ENCODE results near the gene LRPPRC. TPM values are rescaled to one million over a fixed set of nuclear protein-coding genes. Genes with fewer than 3 reads are reported as not detected.

The LRPPRC gene
- total RNA-seq, 2 experiments from 2014 or later: 170 to 175 TPM

GRCh38 chr2:43879261-43879660 lies 116.5 kb downstream of the LRPPRC start:
- Mint-ChIP-seq H3K9me3 (no peaks in the 10 kb centered on the region), H3K27ac (no peak overlapping the region), H3K4me3 (no peak overlapping the region), H3K4me1 (ENCODE audit: low read depth) (peaks cover 3% of the 10 kb centered on the region), H3K36me3 (ENCODE audit: low read depth) (peaks cover 2% of the 10 kb centered on the region), H3K27me3 (ENCODE audit: low read depth) (peaks cover 12% of the 10 kb centered on the region)
- intact Hi-C loops (cut with micrococcal nuclease): loop anchor here (10.0 kb wide), 1 partner anchor 1076 kb away; no protein-coding TSS in a partner anchor
- CTCF ChIA-PET: no interaction called here
- DNase-seq: no peak

- Mint-ChIP-seq H3K27me3 (ENCODE audit: low read depth) (peaks cover 16% of the 10 kb centered on the region), H3K9me3 (no peaks in the 10 kb centered on the region), H3K4me1 (ENCODE audit: low read depth) (peaks cover 3% of the 10 kb centered on the region), H3K27ac (no peak overlapping the region), H3K36me3 (ENCODE audit: low read depth) (no peaks in the 10 kb centered on the region), H3K4me3 (no peak overlapping the region)
- DNase-seq: peak; percentile 86
- intact Hi-C loops (cut with micrococcal nuclease): loop anchor here (1.0 to 10.0 kb wide), 4 partner anchors 166 to 1077 kb away; no protein-coding TSS in a partner anchor
- CTCF ChIA-PET: interaction anchor here (0.6 to 1.2 kb wide), 5 partner anchors 14 to 578 kb away, joined by 3 to 9 read pairs (median 3); no protein-coding TSS in a partner anchor
Measured at GRCh38 chr2:43877782-43878464, 117.9 kb downstream of the LRPPRC start.

GRCh38 chr2:43874776-43875451 lies 120.9 kb downstream of the LRPPRC start:
- H3K4me1 Mint-ChIP-seq (ENCODE audit: low read depth): peaks cover 3% of the 10 kb centered on the region
- no peaks in the 10 kb centered on the region for H3K9me3 Mint-ChIP-seq
- no peak overlapping the region for H3K27ac Mint-ChIP-seq
- no peaks in the 10 kb centered on the region for H3K36me3 Mint-ChIP-seq (ENCODE audit: low read depth)
- H3K27me3 Mint-ChIP-seq (ENCODE audit: low read depth): peaks cover 26% of the 10 kb centered on the region
- intact Hi-C loops (cut with micrococcal nuclease): loop anchor here (10.0 kb wide), 1 partner anchor 1080 kb away; no protein-coding TSS in a partner anchor
- DNase-seq: no peak
- H3K4me3 Mint-ChIP-seq: no peak overlapping the region
- CTCF ChIA-PET: no interaction called here

- intact Hi-C loops (cut with micrococcal nuclease): loop anchor here (10.0 kb wide), 1 partner anchor 1083 kb away; no protein-coding TSS in a partner anchor
- Mint-ChIP-seq H3K27me3 (ENCODE audit: low read depth) (peaks cover 43% of the 10 kb centered on the region), H3K9me3 (no peaks in the 10 kb centered on the region), H3K4me1 (ENCODE audit: low read depth) (no peaks in the 10 kb centered on the region), H3K4me3 (no peak overlapping the region), H3K36me3 (ENCODE audit: low read depth) (no peaks in the 10 kb centered on the region), H3K27ac (no peak overlapping the region)
- DNase-seq: no peak
- CTCF ChIA-PET: interaction anchor here (0.6 kb wide), 1 partner anchor 258 kb away, joined by 3 read pairs; no protein-coding TSS in a partner anchor
Measured at GRCh38 chr2:43872151-43872550, 123.6 kb downstream of the LRPPRC start.

- peaks cover 47% of the 10 kb centered on the region for H3K27me3 Mint-ChIP-seq (ENCODE audit: low read depth)
- CTCF ChIA-PET: no interaction called here
Measured at GRCh38 chr2:43855292-43855691, 140.5 kb downstream of the LRPPRC start.

GRCh38 chr2:43854671-43855070 lies 141.1 kb downstream of the LRPPRC start:
- no peaks in the 10 kb centered on the region for H3K4me1 Mint-ChIP-seq (ENCODE audit: low read depth)
- intact Hi-C loops (cut with micrococcal nuclease): no loop called here
- CTCF ChIA-PET: no interaction called here
- H3K27ac Mint-ChIP-seq: no peak overlapping the region
- DNase-seq: no peak
- no peaks in the 10 kb centered on the region for H3K36me3 Mint-ChIP-seq (ENCODE audit: low read depth)
- H3K4me3 Mint-ChIP-seq: no peak overlapping the region
- no peaks in the 10 kb centered on the region for H3K9me3 Mint-ChIP-seq
- peaks cover 43% of the 10 kb centered on the region for H3K27me3 Mint-ChIP-seq (ENCODE audit: low read depth)

More at GRCh38 chr2:43855292-43855691, 140.5 kb downstream of the LRPPRC start:
- intact Hi-C loops (cut with micrococcal nuclease): no loop called here
- Mint-ChIP-seq H3K4me3 (no peak overlapping the region), H3K9me3 (no peaks in the 10 kb centered on the region), H3K27ac (no peak overlapping the region), H3K36me3 (ENCODE audit: low read depth) (no peaks in the 10 kb centered on the region), H3K4me1 (ENCODE audit: low read depth) (no peaks in the 10 kb centered on the region)
- no peak for DNase-seq

GRCh38 chr2:43853141-43854081 lies 142.4 kb downstream of the LRPPRC start:
- no peak overlapping the region for H3K27ac Mint-ChIP-seq
- H3K36me3 Mint-ChIP-seq (ENCODE audit: low read depth): no peaks in the 10 kb centered on the region
- H3K27me3 Mint-ChIP-seq (ENCODE audit: low read depth): peaks cover 35% of the 10 kb centered on the region
- intact Hi-C loops (cut with micrococcal nuclease): no loop called here
- DNase-seq: no peak
- no peaks in the 10 kb centered on the region for H3K4me1 Mint-ChIP-seq (ENCODE audit: low read depth)
- CTCF ChIA-PET: no interaction called here
- H3K4me3 Mint-ChIP-seq: no peak overlapping the region
- no peaks in the 10 kb centered on the region for H3K9me3 Mint-ChIP-seq

GRCh38 chr2:43852196-43852730 lies 143.5 kb downstream of the LRPPRC start:
- Mint-ChIP-seq H3K4me3 (no peak overlapping the region), H3K9me3 (no peaks in the 10 kb centered on the region), H3K27ac (no peak overlapping the region), H3K36me3 (ENCODE audit: low read depth) (no peaks in the 10 kb centered on the region), H3K4me1 (ENCODE audit: low read depth) (no peaks in the 10 kb centered on the region), H3K27me3 (ENCODE audit: low read depth) (peaks cover 32% of the 10 kb centered on the region)
- intact Hi-C loops (cut with micrococcal nuclease): no loop called here
- DNase-seq: no peak
- CTCF ChIA-PET: no interaction called here

- H3K9me3 Mint-ChIP-seq: no peaks in the 10 kb centered on the region
- H3K4me3 Mint-ChIP-seq: no peak overlapping the region
- intact Hi-C loops (cut with micrococcal nuclease): no loop called here
- H3K36me3 Mint-ChIP-seq (ENCODE audit: low read depth): no peaks in the 10 kb centered on the region
- peaks cover 22% of the 10 kb centered on the region for H3K27me3 Mint-ChIP-seq (ENCODE audit: low read depth)
- CTCF ChIA-PET: no interaction called here
- no peak for DNase-seq
- H3K4me1 Mint-ChIP-seq (ENCODE audit: low read depth): no peaks in the 10 kb centered on the region
- H3K27ac Mint-ChIP-seq: no peak overlapping the region
Measured at GRCh38 chr2:43851011-43851980, 144.5 kb downstream of the LRPPRC start.

- intact Hi-C loops (cut with micrococcal nuclease): no loop called here
- DNase-seq: no peak
- no peak overlapping the region for H3K27ac Mint-ChIP-seq
- CTCF ChIA-PET: no interaction called here
- no peaks in the 10 kb centered on the region for H3K36me3 Mint-ChIP-seq (ENCODE audit: low read depth)
- H3K9me3 Mint-ChIP-seq: no peaks in the 10 kb centered on the region
- H3K4me1 Mint-ChIP-seq (ENCODE audit: low read depth): no peaks in the 10 kb centered on the region
- H3K27me3 Mint-ChIP-seq (ENCODE audit: low read depth): peaks cover 6% of the 10 kb centered on the region
- no peak overlapping the region for H3K4me3 Mint-ChIP-seq
Measured at GRCh38 chr2:43848214-43848613, 147.6 kb downstream of the LRPPRC start.

- CTCF ChIA-PET: no interaction called here
- no peaks in the 10 kb centered on the region for H3K9me3 Mint-ChIP-seq
Measured at GRCh38 chr2:43846140-43846793, 149.5 kb downstream of the LRPPRC start.

More at GRCh38 chr2:43846140-43846793, 149.5 kb downstream of the LRPPRC start:
- no peaks in the 10 kb centered on the region for H3K36me3 Mint-ChIP-seq (ENCODE audit: low read depth)
- DNase-seq: no peak
- H3K27ac Mint-ChIP-seq: no peak overlapping the region
- H3K4me3 Mint-ChIP-seq: no peak overlapping the region
- H3K27me3 Mint-ChIP-seq (ENCODE audit: low read depth): peaks cover 2% of the 10 kb centered on the region
- intact Hi-C loops (cut with micrococcal nuclease): no loop called here
- H3K4me1 Mint-ChIP-seq (ENCODE audit: low read depth): no peaks in the 10 kb centered on the region

Measured in activated naive CD4-positive, alpha-beta T cell treated with anti-CD3 and anti-CD28 coated beads for 36 hours (primary cell).